ENCODE measurements around the gene ZMIZ2.
"Not testable (repeated sequence)": the region's sequence is repeated elsewhere in the genome, so short reads cannot be mapped to it uniquely, and the experiment has no call there.

ZMIZ2 gene

DNA sequence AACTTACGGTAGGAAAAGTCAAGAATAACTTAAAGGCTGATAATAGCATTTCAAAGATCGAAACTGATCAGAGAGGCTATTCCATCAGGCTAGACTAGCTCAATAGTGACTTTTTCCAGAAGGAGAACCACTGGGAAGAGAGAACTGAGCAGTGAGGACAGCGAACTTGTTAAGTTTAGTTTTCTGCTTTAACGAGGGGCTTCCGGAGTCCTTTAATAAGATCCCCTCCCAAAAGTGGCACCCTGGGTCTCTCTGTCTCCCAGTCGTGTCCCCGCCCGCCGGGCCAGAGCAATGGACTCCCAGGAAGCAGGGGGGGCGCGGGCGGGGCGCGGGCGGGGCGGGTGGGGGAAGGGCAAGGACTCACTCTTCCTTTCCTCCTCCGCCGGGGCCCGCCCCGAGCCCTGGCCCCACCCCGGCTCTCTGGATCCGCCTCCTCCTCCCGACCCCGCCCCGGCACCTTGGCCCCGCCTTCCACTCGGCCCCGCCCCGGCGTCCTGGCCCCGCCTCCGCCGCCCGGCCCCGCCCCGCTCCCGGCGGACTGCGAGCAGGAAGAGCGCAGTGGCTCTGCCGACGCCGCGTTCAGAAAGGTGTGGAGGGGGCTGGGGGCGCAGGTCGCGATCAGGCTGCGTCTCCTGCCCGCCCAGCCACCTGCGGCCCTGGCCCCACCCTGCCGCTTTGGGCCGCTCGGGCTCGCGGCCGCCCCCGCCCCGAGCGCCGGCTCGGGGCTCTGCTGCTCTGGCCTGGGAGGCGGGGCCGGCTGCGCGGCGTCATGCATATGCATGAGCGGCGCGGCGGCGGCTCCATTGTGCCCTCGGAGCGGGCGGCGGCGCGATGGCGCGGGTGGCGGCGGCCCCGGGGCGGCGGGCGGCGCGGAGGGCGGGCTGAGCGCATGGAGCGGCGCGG is at the start of gene ZMIZ2:
ZMIZ2 (plus strand) TSS at position 803 of the 903 bp plus-strand sequence. CDS start 7,403 bp downstream, outside the sequence.
- DNase-seq = peak; percentile 84

GRCh38 chr7:44699598-44699997 is 49.0 kb upstream of the ZMIZ2 start:
- DNase-seq = not testable (repeated sequence)

DNA sequence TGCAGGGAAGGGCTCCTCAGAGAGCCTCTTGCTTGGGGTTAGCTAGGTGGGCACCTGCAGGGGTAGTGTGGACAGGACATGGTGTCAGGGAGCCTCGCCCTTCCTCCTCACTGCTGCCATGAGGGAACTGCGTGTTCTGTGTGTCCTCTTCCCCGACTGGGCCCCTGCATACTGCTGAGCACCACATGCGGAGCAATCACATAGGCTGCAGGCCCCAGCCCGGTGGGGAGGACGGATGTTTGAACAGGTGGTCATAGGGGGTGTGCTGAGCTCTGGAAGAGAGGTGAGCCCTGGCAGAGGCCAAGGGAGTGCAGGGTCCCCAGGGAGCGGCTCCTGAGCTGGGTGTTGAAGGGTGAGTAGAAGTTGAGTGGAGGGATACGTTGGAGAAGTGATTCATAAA is 48.3 kb upstream of the ZMIZ2 start:
- DNase-seq = no peak

- not testable (repeated sequence) for DNase-seq
These were observed 45.3 kb upstream of the ZMIZ2 start for GRCh38 chr7:44703391-44703790.

DNA sequence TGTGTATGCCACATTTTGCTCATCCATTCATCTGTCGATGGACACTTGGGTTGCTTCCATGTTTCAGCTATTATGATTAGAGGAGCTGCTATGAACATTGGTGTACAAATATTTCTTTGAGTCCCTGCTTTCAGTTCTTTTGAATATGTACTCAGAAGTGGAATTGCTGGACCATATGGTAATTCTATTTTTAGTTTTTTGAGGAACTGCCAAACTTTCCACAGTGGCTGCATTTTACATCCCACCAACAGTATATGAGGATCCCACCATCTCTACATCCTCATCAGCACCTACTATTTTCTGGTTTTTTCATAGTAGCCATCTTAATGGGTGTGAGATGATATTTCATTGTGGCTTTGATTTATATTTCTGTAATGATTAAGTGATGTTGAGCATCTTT is 44.7 kb upstream of the ZMIZ2 start:
- DNase-seq = no peak

- DNase-seq = no peak
These were observed 43.2 kb upstream of the ZMIZ2 start for GRCh38 chr7:44705434-44705833.

- peak; percentile 30 for DNase-seq
These were observed 41.7 kb upstream of the ZMIZ2 start for GRCh38 chr7:44706788-44707557.

DNA sequence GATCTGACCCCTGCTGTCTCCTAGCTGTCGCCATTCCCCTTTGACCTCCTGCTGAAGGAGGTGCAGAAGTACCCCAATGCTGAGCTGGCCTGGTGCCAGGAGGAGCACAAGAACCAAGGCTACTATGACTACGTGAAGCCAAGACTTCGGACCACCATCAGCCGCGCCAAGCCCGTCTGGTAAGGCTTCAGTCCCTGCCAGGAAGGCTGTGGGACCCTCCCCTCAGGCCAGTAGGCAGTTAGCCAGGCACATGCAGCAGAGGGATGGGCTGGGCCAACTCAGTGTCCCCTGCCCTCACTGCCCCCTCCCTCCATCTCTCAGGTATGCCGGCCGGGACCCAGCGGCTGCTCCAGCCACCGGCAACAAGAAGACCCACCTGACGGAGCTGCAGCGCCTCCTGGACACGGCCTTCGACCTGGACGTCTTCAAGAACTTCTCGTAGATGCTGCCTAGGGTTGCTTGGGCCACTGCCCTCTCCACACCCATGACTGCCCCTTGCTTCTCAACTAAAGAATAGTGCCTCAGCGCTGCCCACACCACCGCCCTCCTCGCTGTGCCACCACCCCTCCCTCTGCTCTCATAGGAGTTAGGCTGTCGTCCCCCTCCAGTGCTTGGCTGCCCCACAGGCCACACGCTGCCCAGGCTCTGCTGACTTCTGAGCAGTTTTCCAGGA is 41.0 kb upstream of the ZMIZ2 start:
- DNase-seq = no peak

- no peak for DNase-seq
These were observed 39.4 kb upstream of the ZMIZ2 start for GRCh38 chr7:44709011-44709915.

DNA sequence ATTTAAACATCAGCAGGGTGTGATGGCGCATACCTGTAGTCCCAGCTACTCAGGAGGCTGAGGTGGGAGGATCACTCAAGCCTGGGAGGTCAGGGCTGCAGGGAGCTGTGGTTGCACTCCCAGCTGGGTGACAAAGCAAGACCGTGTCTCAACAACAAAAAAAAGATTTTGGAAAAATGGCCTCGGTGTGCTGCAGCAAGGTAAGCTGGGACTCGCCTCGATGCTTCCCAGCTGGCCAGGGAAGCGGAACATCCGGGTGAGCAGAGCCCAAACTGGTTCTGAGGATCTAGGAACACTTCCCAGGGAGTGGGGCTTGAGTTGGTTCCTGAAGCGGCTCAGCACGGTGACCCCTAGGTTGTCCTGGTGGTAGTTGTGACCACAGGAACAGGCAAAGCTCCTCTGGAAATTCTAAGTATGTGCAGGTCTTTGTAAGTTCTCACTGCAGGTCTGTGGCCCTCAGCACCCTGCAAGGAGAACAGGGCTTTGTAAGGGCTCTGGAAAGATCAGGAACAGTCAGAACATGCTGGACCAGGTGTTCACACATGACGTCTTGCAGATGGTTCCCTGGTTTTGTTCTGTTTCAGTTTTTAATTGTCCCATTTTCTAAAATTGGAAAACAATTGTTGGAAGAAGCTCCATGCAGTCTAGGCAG is 38.6 kb upstream of the ZMIZ2 start:
- DNase-seq = no peak

DNA sequence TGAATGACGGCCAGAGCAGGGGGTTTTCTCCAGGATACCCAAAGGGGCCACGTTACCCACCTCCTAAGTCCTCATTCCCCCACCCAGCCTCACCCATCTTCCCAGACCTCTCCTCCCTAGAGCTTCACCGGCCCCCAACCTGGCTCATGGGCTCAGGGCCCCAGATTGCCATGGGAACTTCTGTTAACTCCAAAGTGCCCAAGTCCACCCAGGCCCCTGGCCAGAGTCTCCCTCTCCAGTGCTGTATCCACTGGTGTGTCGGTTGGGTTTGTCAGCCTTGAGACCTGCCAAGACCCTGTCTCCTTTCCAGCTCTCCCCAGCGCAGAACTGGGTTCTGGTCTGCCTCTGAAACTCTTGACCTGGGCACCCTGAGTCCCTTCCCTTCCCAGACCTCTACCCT is 37.1 kb upstream of the ZMIZ2 start:
- DNase-seq = no peak

GRCh38 chr7:44712012-44712411 is 36.6 kb upstream of the ZMIZ2 start:
- DNase-seq = no peak

DNA sequence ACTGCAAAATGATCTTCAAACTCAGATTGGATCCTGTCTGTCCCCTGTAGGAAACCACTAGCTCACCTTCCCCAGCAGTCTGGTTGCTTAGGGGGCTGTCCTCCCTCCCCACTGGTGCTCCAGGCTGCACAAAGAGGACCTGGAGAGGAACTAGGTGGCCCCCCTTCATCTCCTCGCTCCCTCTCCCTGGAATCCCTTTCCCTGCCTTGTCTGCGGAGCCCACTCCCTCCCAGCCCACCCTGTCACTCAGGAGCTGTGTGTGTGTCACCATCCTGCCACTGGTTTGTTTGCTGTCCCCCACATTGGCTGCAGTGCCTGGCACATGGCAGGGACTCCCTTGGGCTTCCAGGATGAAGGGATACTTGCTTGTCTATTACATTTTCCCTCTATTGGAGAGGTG is 35.5 kb upstream of the ZMIZ2 start:
- no peak for DNase-seq

GRCh38 chr7:44713680-44714335 is 34.8 kb upstream of the ZMIZ2 start:
- DNase-seq = no peak

- no peak for DNase-seq
These were observed 32.4 kb upstream of the ZMIZ2 start for GRCh38 chr7:44716205-44716604.

DNA sequence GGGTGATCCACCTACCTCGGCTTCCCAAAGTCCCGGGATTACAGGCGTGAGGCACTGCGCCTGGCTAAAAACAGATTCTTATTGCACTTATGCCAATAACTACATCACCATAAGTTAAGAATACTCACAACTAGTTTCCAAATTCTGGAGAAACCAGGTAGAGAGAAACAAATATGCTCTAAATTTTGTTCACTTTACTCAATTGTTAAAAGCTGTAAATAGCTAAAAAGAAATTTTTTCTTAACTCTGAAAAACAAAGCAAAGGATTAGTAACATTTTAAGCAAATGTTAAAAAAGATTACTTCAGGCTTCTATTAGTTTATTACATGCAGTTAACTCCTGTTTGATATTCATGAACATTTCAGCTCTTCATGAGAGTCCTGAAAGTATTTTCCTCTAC is 28.3 kb upstream of the ZMIZ2 start:
- DNase-seq = no peak

- no peak for DNase-seq
These were observed 24.4 kb upstream of the ZMIZ2 start for GRCh38 chr7:44724276-44724675.

DNA sequence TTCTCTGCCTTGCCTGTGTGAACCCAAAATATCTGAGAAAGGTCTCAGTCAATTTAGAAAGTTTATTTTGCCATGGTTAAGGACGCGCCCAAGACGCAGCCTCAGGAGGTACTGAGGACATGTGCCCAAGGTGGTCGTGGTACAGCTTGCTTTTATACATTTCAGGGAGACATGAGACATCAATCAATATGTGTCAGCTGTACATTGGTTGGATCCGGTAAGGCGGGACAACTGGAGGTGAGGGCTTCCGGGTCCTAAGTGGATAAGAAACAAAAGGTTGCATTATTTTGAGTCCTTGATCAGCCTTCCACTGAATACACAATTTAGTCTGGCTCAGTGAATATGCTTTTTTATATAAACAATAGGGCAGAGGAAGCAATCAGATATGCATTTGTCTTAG is 22.4 kb upstream of the ZMIZ2 start:
- not testable (repeated sequence) for DNase-seq

DNA sequence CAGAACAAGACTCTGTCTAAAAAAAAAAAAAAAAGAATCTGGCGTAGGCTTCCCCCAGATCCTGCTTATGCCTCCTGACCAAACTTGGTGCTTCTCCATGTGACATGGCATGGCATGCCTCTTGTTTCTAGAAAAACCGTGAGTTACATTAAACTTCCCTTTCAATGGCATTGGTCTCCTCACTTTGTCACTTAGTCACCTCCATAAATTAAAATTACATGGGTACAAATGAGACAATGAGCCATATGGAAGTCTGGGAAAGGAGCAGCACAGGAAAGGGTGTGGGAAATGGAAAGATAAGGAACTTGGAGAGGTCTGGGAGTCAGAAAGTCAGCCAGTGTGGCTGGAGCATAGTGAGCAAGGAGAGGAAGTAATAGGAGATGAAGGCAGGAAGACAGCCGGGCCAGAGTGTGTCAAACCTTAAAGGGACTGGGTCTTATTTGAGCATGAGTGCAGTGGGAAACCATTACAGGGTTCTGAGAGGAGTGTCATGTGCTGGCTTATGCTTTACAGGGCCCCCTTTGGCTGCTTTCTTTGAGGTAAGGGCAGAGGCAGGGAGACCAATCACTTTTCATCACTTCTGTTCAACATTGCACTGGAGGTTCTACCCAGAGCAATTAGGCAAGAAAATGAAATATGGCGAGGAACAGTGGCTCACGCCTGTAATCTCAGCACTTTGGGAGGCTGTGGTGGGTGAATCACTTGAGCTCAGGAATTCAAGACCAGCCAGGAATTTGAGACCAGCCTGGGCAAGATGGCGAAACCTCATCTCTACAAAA is 21.3 kb upstream of the ZMIZ2 start:
- no peak for DNase-seq

DNA sequence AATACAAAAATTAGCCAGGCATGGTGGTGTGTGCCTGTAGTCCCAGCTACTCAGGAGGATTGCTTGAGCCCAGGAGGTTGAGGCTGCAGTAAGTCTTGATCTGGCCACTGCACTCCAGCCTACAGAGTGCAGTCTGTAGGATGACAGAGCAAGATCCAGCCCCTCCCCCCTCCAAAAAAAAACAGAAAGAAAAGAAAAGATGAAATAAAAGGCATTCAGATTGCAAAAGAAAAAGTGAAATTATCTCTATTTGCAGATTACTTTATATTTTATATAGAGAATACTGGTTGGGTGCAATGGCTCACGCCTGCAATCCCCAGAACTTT is 20.7 kb upstream of the ZMIZ2 start:
- DNase-seq = no peak
